Hepatocyte (in vitro differentiated cells): ENCODE measurements around the gene REXO5. TPM values are rescaled to one million over a fixed set of nuclear protein-coding genes. Genes with fewer than 3 reads are reported as not detected.

ENCODE experiments used
- DNase-seq: peaks from one replicate; pipeline ENCODE4 v3.0.0-alpha.2; 2016; ENCODE audit warnings: low spot score
- H2AFZ ChIP-seq: fragments of 200-600 bp; sonication (generic); 2 replicates; pipeline ENCODE4 v1.6.0; 2016; ENCODE audit warnings: antibody characterized with exemption, mild to moderate bottlenecking
- H3K27ac ChIP-seq: fragments of 200-600 bp; sonication (generic); 2 replicates; pipeline ENCODE4 v1.5.1; 2016; ENCODE audit warnings: mild to moderate bottlenecking
- H3K27me3 ChIP-seq: fragments of 200-600 bp; sonication (generic); 2 replicates; pipeline ENCODE4 v1.6.1; 2016
- H3K36me3 ChIP-seq: fragments of 200-600 bp; sonication (generic); replicated peaks from 2 replicates; pipeline ENCODE4 v1.5.1; 2016; ENCODE audit warnings: low read depth; ENCODE audit not compliant: insufficient read depth
- H3K4me1 ChIP-seq: fragments of 200-600 bp; sonication (generic); 2 replicates; pipeline ENCODE4 v1.5.1; 2016; ENCODE audit warnings: mild to moderate bottlenecking, moderate library complexity; ENCODE audit not compliant: insufficient read depth
- H3K4me2 ChIP-seq: fragments of 200-600 bp; sonication (generic); 2 replicates; pipeline ENCODE4 v1.6.0; 2016
- H3K4me3 ChIP-seq: fragments of 200-600 bp; sonication (generic); 2 replicates; pipeline ENCODE4 v1.5.1; 2016; ENCODE audit warnings: mild to moderate bottlenecking
- H3K79me2 ChIP-seq: fragments of 200-600 bp; sonication (generic); 2 replicates; pipeline ENCODE4 v1.6.0; 2017; ENCODE audit warnings: mild to moderate bottlenecking
- H3K9me2 ChIP-seq: fragments of 200-600 bp; sonication (generic); replicated peaks from 2 replicates; pipeline ENCODE4 v1.6.0; 2017; ENCODE audit warnings: mild to moderate bottlenecking; ENCODE audit not compliant: insufficient read depth
- H3K9me3 ChIP-seq: fragments of 200-600 bp; sonication (generic); 2 replicates; pipeline ENCODE4 v1.5.1; 2016; ENCODE audit warnings: low read depth, mild to moderate bottlenecking
- H4K20me1 ChIP-seq: fragments of 200-600 bp; sonication (generic); 2 replicates; pipeline ENCODE4 v1.6.0; 2016; ENCODE audit warnings: mild to moderate bottlenecking; ENCODE audit not compliant: insufficient read depth, poor library complexity, severe bottlenecking
- CTCF ChIP-seq: fragments of 200-600 bp; sonication (generic); IDR thresholded peaks from 2 replicates; pipeline ENCODE4 v1.5.1; 2016; ENCODE audit warnings: antibody characterized with exemption, mild to moderate bottlenecking; ENCODE audit not compliant: poor library complexity
- EZH2 ChIP-seq: fragments of 200-600 bp; sonication (generic); IDR thresholded peaks from 2 replicates; pipeline ENCODE4 v1.6.1; 2016; ENCODE audit warnings: antibody characterized with exemption, mild to moderate bottlenecking, borderline replicate concordance
- EZH2phosphoT487 ChIP-seq: fragments of 200-600 bp; sonication (generic); IDR thresholded peaks from one replicate; pipeline ENCODE4 v1.6.1; 2018; ENCODE audit warnings: antibody characterized with exemption, mild to moderate bottlenecking, low read depth, moderate library complexity; ENCODE audit not compliant: unreplicated experiment, severe bottlenecking
- WGBS: methylation state at CpG from one replicate; pipeline ENCODE4 v1.1.6; 2016; ENCODE audit warnings: low lambda C conversion rate; ENCODE audit errors: missing lambda C conversion rate; 5-methylcytosine and 5-hydroxymethylcytosine counted together
- polyA plus RNA-seq: library from polyadenylated mRNA; unstranded; fragments of >200 nt; fragmentation: Nextera tagmentation; extraction: Ambion mirVana; gene quantifications from 2 replicates; pipeline ENCODE4 v1.2.1, GENCODE V29; 2016
- total RNA-seq: library from RNA; depleted of rRNA; stranded (reverse); fragments of >200 nt; gene quantifications from 2 replicates; pipeline ENCODE4 v1.2.3, GENCODE V29; 2014

The REXO5 gene
- total and polyA plus RNA-seq, 2 experiments from 2014 or later, result 3.5 to 3.6 TPM

DNA sequence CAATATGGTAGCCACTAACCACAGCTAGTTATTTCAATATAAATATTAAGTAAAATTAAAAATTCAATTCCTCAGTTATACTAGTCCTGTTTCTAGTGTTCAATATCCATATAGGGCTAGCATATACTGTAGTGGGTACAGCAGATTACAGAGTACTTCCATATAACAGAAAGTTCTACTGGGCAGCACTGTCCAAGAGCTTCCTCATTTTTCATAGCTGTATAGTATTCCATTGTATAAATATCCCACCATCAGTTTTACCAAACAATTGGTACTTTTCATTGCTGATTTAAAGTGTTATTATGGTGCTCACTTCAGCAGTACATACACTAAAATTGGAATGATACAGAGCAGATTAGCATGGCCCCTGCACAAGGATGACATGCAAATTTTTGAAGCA is 22.1 kb upstream of the REXO5 start:
- Histone ChIP-seq H3K9me2 (no peaks in the 10 kb centered on the region), H2AFZ (no peak overlapping the region), H3K27ac (no peak overlapping the region), H3K4me1 (no peaks in the 10 kb centered on the region), H3K4me2 (no peak overlapping the region), H3K9me3 (no peaks in the 10 kb centered on the region), H3K27me3 (no peaks in the 10 kb centered on the region), H3K36me3 (no peaks in the 10 kb centered on the region), H3K79me2 (no peaks in the 10 kb centered on the region), H4K20me1 (no peaks in the 10 kb centered on the region), H3K4me3 (no peak overlapping the region)
- no peak for DNase-seq
- no peak for TF ChIP-seq EZH2phosphoT487
- no peak for TF ChIP-seq EZH2
- TF ChIP-seq CTCF, result no peak

DNA sequence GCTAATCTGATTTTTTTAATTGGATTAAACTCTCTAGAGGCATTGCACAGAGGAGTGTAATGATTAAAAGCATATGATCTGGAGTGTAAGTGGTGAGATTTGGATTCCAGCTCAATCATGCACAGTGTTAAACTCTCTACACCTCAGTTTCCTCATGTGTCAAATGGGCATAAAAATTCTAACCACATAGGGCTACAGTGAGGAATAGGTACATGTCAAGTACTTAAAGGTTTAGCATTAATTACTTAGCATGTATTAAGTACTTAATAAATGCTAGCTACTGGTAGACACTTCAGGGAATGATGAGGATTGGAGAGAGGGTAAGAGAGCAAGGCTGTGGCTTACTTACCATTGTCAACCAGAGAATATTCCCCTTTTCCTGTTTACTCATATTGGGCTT is 17.2 kb upstream of the REXO5 start:
- no peak overlapping the region for H2AFZ ChIP-seq
- H3K4me1 ChIP-seq, result no peaks in the 10 kb centered on the region
- H4K20me1 ChIP-seq, result no peaks in the 10 kb centered on the region
- H3K27ac ChIP-seq, result no peak overlapping the region
- no peaks in the 10 kb centered on the region for H3K36me3 ChIP-seq
- TF ChIP-seq CTCF, result no peak
- no peak for TF ChIP-seq EZH2
- no peak for TF ChIP-seq EZH2phosphoT487
- no peaks in the 10 kb centered on the region for H3K9me2 ChIP-seq
- no peaks in the 10 kb centered on the region for H3K79me2 ChIP-seq
- DNase-seq, result no peak
- no peak overlapping the region for H3K4me2 ChIP-seq
- H3K9me3 ChIP-seq, result no peaks in the 10 kb centered on the region
- H3K27me3 ChIP-seq, result no peaks in the 10 kb centered on the region
- no peak overlapping the region for H3K4me3 ChIP-seq

GRCh38 chr16:20791923-20792612 is 14.3 kb upstream of the REXO5 start:
- H3K4me1 ChIP-seq, result no peaks in the 10 kb centered on the region
- no peaks in the 10 kb centered on the region for H3K9me2 ChIP-seq
- no peak overlapping the region for H3K27ac ChIP-seq
- no peaks in the 10 kb centered on the region for H4K20me1 ChIP-seq
- H3K4me3 ChIP-seq, result no peak overlapping the region
- H3K4me2 ChIP-seq, result no peak overlapping the region
- H3K36me3 ChIP-seq, result no peaks in the 10 kb centered on the region
- no peaks in the 10 kb centered on the region for H3K9me3 ChIP-seq
- H2AFZ ChIP-seq, result no peak overlapping the region
- H3K79me2 ChIP-seq, result no peaks in the 10 kb centered on the region
- no peaks in the 10 kb centered on the region for H3K27me3 ChIP-seq
- WGBS, result 86% methylated on average over 5 of the region's 5 CpGs
- DNase-seq, result no peak
- no peak for TF ChIP-seq CTCF
- no peak for TF ChIP-seq EZH2phosphoT487
- no peak for TF ChIP-seq EZH2

DNA sequence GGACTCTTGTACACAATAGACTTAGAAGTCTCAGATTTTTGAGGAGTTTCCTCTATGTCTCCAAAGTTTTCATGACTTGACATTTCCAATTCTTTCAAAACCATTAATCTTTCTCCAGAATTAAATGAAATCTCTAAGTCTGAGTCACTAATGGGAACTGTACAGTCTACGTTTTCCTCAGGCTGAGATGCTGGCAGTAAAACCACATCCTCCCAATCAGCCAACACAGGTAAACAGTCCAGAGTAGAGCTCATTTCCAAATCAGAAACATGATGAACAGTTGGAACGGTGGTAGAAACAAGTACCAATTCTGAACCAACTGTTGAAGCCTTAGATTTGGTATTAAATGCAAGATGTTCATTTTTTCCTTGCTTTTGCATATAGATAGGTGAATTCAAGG is 8.0 kb upstream of the REXO5 start:
- Histone ChIP-seq H3K9me3 (no peaks in the 10 kb centered on the region), H3K9me2 (no peaks in the 10 kb centered on the region), H4K20me1 (no peaks in the 10 kb centered on the region), H3K4me1 (no peaks in the 10 kb centered on the region), H3K36me3 (no peaks in the 10 kb centered on the region), H3K27ac (no peak overlapping the region), H3K79me2 (no peaks in the 10 kb centered on the region), H2AFZ (no peak overlapping the region), H3K4me3 (no peak overlapping the region), H3K27me3 (no peaks in the 10 kb centered on the region), H3K4me2 (no peak overlapping the region)
- TF ChIP-seq CTCF, result no peak
- DNase-seq, result no peak
- WGBS, result 85% methylated on average over 2 of the region's 2 CpGs
